Cerebellar cortex (tissue), 1 donor: Measurements from ENCODE around the gene UTY.

ENCODE experiments used
- DNase-seq: peaks from one replicate; pipeline ENCODE4 v3.0.0-alpha.2; 2015; ENCODE audit warnings: low spot score

UTY gene

GRCh38 chrY:13415556-13415955 lies 64.3 kb downstream of the UTY start:
- DNase-seq = no peak

- DNase-seq = no peak
Measured at GRCh38 chrY:13398876-13399275, 81.0 kb downstream of the UTY start.

- DNase-seq = no peak
Measured at GRCh38 chrY:13381110-13381683, 98.6 kb downstream of the UTY start.

GRCh38 chrY:13370868-13371800 lies 108.7 kb downstream of the UTY start:
- no peak for DNase-seq

GRCh38 chrY:13370245-13370644 lies 109.6 kb downstream of the UTY start:
- DNase-seq = no peak

GRCh38 chrY:13368513-13368845 lies 111.4 kb downstream of the UTY start:
- no peak for DNase-seq

GRCh38 chrY:13363641-13364040 lies 116.2 kb downstream of the UTY start:
- no peak for DNase-seq

GRCh38 chrY:13362662-13363061 lies 117.2 kb downstream of the UTY start:
- no peak for DNase-seq

GRCh38 chrY:13361656-13362636 lies 117.9 kb downstream of the UTY start:
- no peak for DNase-seq

- DNase-seq = no peak
Measured at GRCh38 chrY:13351443-13351842, 128.4 kb downstream of the UTY start.

- no peak for DNase-seq
Measured at GRCh38 chrY:13347106-13347505, 132.7 kb downstream of the UTY start.

GRCh38 chrY:13345549-13345948 lies 134.3 kb downstream of the UTY start:
- no peak for DNase-seq

GRCh38 chrY:13343307-13343946 lies 136.4 kb downstream of the UTY start:
- DNase-seq = peak; percentile 8

- DNase-seq = peak; percentile 5
Measured at GRCh38 chrY:13339939-13340338, 139.9 kb downstream of the UTY start.

GRCh38 chrY:13339381-13339780 lies 140.5 kb downstream of the UTY start:
- DNase-seq = no peak

- no peak for DNase-seq
Measured at GRCh38 chrY:13338711-13339110, 141.1 kb downstream of the UTY start.

- DNase-seq = no peak
Measured at GRCh38 chrY:13337934-13338333, 141.9 kb downstream of the UTY start.

- DNase-seq = no peak
Measured at GRCh38 chrY:13333791-13334190, 146.0 kb downstream of the UTY start.

GRCh38 chrY:13330651-13331050 lies 149.2 kb downstream of the UTY start:
- no peak for DNase-seq

GRCh38 chrY:13312966-13313365 lies 166.9 kb downstream of the UTY start:
- no peak for DNase-seq

- no peak for DNase-seq
Measured at GRCh38 chrY:13307959-13308358, 171.9 kb downstream of the UTY start.

- DNase-seq = no peak
Measured at GRCh38 chrY:13300795-13301194, 179.0 kb downstream of the UTY start.
